H1 (cell line): ENCODE data around the gene SMIM7. TPM values are rescaled to one million over a fixed set of nuclear protein-coding genes. Genes with fewer than 3 reads are reported as not detected.

Experiments used
- CTCF ChIA-PET: fragments of 300-600 bp; sonication (Branson Sonifier 250); formaldehyde crosslinking; loops from one replicate; lab custom pipeline; 2021; ENCODE audit not compliant: partially characterized antibody; lab: Charles Lee
- POLR2A ChIA-PET: fragments of 300-600 bp; sonication (Branson Sonifier 250); formaldehyde crosslinking; loops from one replicate; lab custom pipeline; 2021; ENCODE audit warnings: inconsistent platforms; ENCODE audit not compliant: partially characterized antibody; lab: Charles Lee
- DNase-seq, 2 experiments: peaks; one replicate each; pipeline versions ENCODE4 v3.0.0 to v3.0.0-alpha.2; 2010 to 2022; ENCODE audit warnings: low spot score in 2 of 2, low read depth in 1 of 2, mixed read lengths in 1 of 2
- FAIRE-seq: peaks from 2 replicates; lab custom pipeline; 2011; peaks lifted over from hg19 to GRCh38; lab: Jason Lieb, UNC
- H2AFZ ChIP-seq: 2 replicates; pipeline ENCODE4 v1.8.1; 2012; ENCODE audit warnings: low read length, inconsistent platforms
- H2AK5ac ChIP-seq: 2 replicates; pipeline ENCODE4 v1.6.1; 2013; ENCODE audit warnings: low read depth, low read length
- H2BK120ac ChIP-seq: replicated peaks from 2 replicates; pipeline ENCODE3; 2013; ENCODE audit warnings: low read depth, low read length, inconsistent platforms
- H2BK12ac ChIP-seq: 2 replicates; pipeline ENCODE4 v1.6.1; 2013; ENCODE audit warnings: low read depth, low read length
- H2BK15ac ChIP-seq: 2 replicates; pipeline ENCODE4 v1.6.1; 2013; ENCODE audit warnings: low read length
- H2BK20ac ChIP-seq: 2 replicates; pipeline ENCODE4 v1.6.1; 2013; ENCODE audit warnings: low read length
- H2BK5ac ChIP-seq: 2 replicates; pipeline ENCODE4 v1.6.1; 2013; ENCODE audit warnings: low read depth, low read length
- H3K14ac ChIP-seq: 2 replicates; pipeline ENCODE4 v1.6.1; 2013; ENCODE audit warnings: inconsistent platforms; ENCODE audit not compliant: insufficient read length
- H3K18ac ChIP-seq: 2 replicates; pipeline ENCODE4 v1.6.1; 2013; ENCODE audit warnings: low read length; ENCODE audit errors: extremely low read depth
- H3K23ac ChIP-seq: 2 replicates; pipeline ENCODE4 v1.6.1; 2013; ENCODE audit warnings: inconsistent platforms; ENCODE audit not compliant: insufficient read length
- H3K23me2 ChIP-seq: 2 replicates; pipeline ENCODE4 v1.6.1; 2013; ENCODE audit warnings: low read depth, low read length
- H3K27ac ChIP-seq: 2 replicates; pipeline ENCODE4 v1.6.1; 2011; ENCODE audit warnings: low read depth, low read length, inconsistent platforms
- H3K27me3 ChIP-seq, 4 experiments: replicated peaks in 1 of 4; 1 replicate in 1 of 4; 2 replicates in 3 of 4; pipeline versions ENCODE4 v1.6.1 to v1.8.1; 2011 to 2013; ENCODE audit warnings: low read length in 3 of 4, mild to moderate bottlenecking in 3 of 4, inconsistent platforms in 2 of 4, mixed read lengths in 2 of 4, moderate library complexity in 1 of 4; ENCODE audit not compliant: control insufficient read depth in 3 of 4, insufficient read depth in 3 of 4; ENCODE audit errors: extremely low read depth in 1 of 4
- H3K36me3 ChIP-seq, 4 experiments: 2 replicates each; pipeline versions ENCODE4 v1.6.1 to v1.8.1; 2011 to 2013; ENCODE audit warnings: mild to moderate bottlenecking in 4 of 4, low read length in 3 of 4, moderate library complexity in 2 of 4, control low read depth in 1 of 4, inconsistent platforms in 1 of 4; ENCODE audit not compliant: insufficient read depth in 4 of 4, control insufficient read depth in 2 of 4
- H3K4ac ChIP-seq: replicated peaks from 2 replicates; pipeline ENCODE3; 2013; ENCODE audit warnings: low read length, low read depth, mixed read lengths, inconsistent platforms; ENCODE audit not compliant: insufficient read length
- H3K4me1 ChIP-seq, 4 experiments: replicated peaks in 1 of 4; 1 replicate in 1 of 4; 2 replicates in 3 of 4; pipeline versions ENCODE4 v1.6.1 to v1.8.1; 2011 to 2013; ENCODE audit warnings: low read length in 3 of 4, inconsistent platforms in 2 of 4, mixed read lengths in 1 of 4; ENCODE audit not compliant: insufficient read depth in 4 of 4, control insufficient read depth in 3 of 4
- H3K4me2 ChIP-seq, 2 experiments: 2 replicates each; pipeline versions ENCODE4 v1.6.1 to v1.8.1; 2011 to 2013; ENCODE audit warnings: low read depth in 2 of 2, low read length in 2 of 2, control low read depth in 1 of 2, inconsistent platforms in 1 of 2, mild to moderate bottlenecking in 1 of 2; ENCODE audit not compliant: insufficient read depth in 1 of 2
- H3K4me3 ChIP-seq, 4 experiments: fragments of 200-600, 300-600 bp in 1 of 4; sonication (generic), shearing (Covaris generic), sonication (Bioruptor Twin) in 1 of 4; 2 replicates each; pipeline versions ENCODE4 v1.5.1 to v1.8.1; 2011 to 2016; ENCODE audit warnings: low read length in 4 of 4, low read depth in 3 of 4, control low read depth in 2 of 4, inconsistent platforms in 2 of 4, mild to moderate bottlenecking in 2 of 4, mixed read lengths in 1 of 4, moderate library complexity in 1 of 4; ENCODE audit not compliant: insufficient read depth in 2 of 4; ENCODE audit errors: extremely low read depth in 1 of 4
- H3K56ac ChIP-seq: replicated peaks from 2 replicates; pipeline ENCODE3; 2013; ENCODE audit warnings: low read depth, mild to moderate bottlenecking, mixed read lengths, low read length, inconsistent platforms; ENCODE audit not compliant: insufficient read length
- H3K79me1 ChIP-seq: 2 replicates; pipeline ENCODE4 v1.6.1; 2013; ENCODE audit warnings: low read depth, low read length, control low read depth
- H3K79me2 ChIP-seq, 2 experiments: 2 replicates each; pipeline versions ENCODE4 v1.6.1 to v1.8.1; 2012 to 2013; ENCODE audit warnings: low read length in 2 of 2, mild to moderate bottlenecking in 2 of 2, inconsistent platforms in 1 of 2; ENCODE audit not compliant: insufficient read depth in 2 of 2, control insufficient read depth in 1 of 2
- H3K9ac ChIP-seq, 4 experiments: replicated peaks in 1 of 4; 1 replicate in 1 of 4; 2 replicates in 3 of 4; pipeline versions ENCODE4 v1.6.1 to v1.8.1; 2011 to 2013; ENCODE audit warnings: low read depth in 3 of 4, low read length in 3 of 4, control low read depth in 2 of 4, mild to moderate bottlenecking in 2 of 4, moderate library complexity in 2 of 4, inconsistent platforms in 1 of 4; ENCODE audit errors: extremely low read depth in 1 of 4
- H3K9me3 ChIP-seq, 2 experiments: 2 replicates each; pipeline versions ENCODE4 v1.6.1 to v1.8.1; 2012 to 2013; ENCODE audit warnings: mild to moderate bottlenecking in 2 of 2, moderate library complexity in 2 of 2, control low read depth in 1 of 2, inconsistent platforms in 1 of 2, low read depth in 1 of 2, low read length in 1 of 2, mixed read lengths in 1 of 2; ENCODE audit not compliant: insufficient read depth in 2 of 2
- H4K20me1 ChIP-seq, 2 experiments: replicated peaks in 1 of 2; 2 replicates each; pipeline versions ENCODE3 to v1.8.1; 2011 to 2013; ENCODE audit warnings: inconsistent platforms in 2 of 2, low read length in 2 of 2, mild to moderate bottlenecking in 1 of 2; ENCODE audit not compliant: insufficient read depth in 2 of 2, control insufficient read depth in 1 of 2
- H4K5ac ChIP-seq: 2 replicates; pipeline ENCODE4 v1.6.1; 2013; ENCODE audit warnings: low read length, low read depth, mixed read lengths, inconsistent platforms; ENCODE audit not compliant: insufficient read length
- H4K8ac ChIP-seq: 2 replicates; pipeline ENCODE4 v1.8.0; 2013; ENCODE audit warnings: mild to moderate bottlenecking, moderate library complexity, low read length, inconsistent platforms; ENCODE audit not compliant: insufficient read depth; ENCODE audit errors: extremely low read depth
- H4K91ac ChIP-seq: replicated peaks from 2 replicates; pipeline ENCODE3; 2013; ENCODE audit warnings: low read length, mixed read lengths, inconsistent platforms; ENCODE audit not compliant: insufficient read length
- POLR2A ChIP-seq, 2 experiments: IDR thresholded peaks; 1 replicate in 1 of 2; 2 replicates in 1 of 2; pipeline ENCODE4 v1.6.1; 2011; ENCODE audit warnings: low read depth in 2 of 2, low read length in 2 of 2, mild to moderate bottlenecking in 2 of 2; ENCODE audit errors: control extremely low read depth in 1 of 2
- RFX5 ChIP-seq: IDR thresholded peaks from 2 replicates; pipeline ENCODE4 v1.6.1; 2011; ENCODE audit warnings: low read depth, low read length, improper control_type of control experiment, borderline replicate concordance
- RNF2 ChIP-seq: fragments of 200-900, 300-1000 bp; sonication (generic); IDR thresholded peaks from 2 replicates; pipeline ENCODE4 v1.7.1; 2016; ENCODE audit warnings: borderline replicate concordance, low read depth, mild to moderate bottlenecking, antibody characterized with exemption, low read length; ENCODE audit not compliant: poor library complexity, severe bottlenecking; ENCODE audit errors: missing control alignments
- TAF7 ChIP-seq: optimal IDR thresholded peaks from 2 replicates; pipeline ENCODE3; 2011; ENCODE audit warnings: low read depth, mild to moderate bottlenecking, inconsistent platforms, low read length, moderate library complexity, borderline replicate concordance
- USF2 ChIP-seq: IDR thresholded peaks from 2 replicates; pipeline ENCODE4 v1.6.1; 2011; ENCODE audit warnings: low read length, improper control_type of control experiment
- ZNF274 ChIP-seq: IDR thresholded peaks from 2 replicates; pipeline ENCODE4 v1.7.0; 2012; ENCODE audit warnings: low read length, borderline replicate concordance; ENCODE audit errors: extremely low read depth
- WGBS, 2 experiments: shearing (Covaris generic) in 1 of 2; methylation state at CpG; one replicate each; pipeline versions ENCODE4 v1.1.6 to v1.1.7; 2013 to 2015; ENCODE audit warnings: low lambda C conversion rate in 2 of 2, mixed read lengths in 2 of 2, inconsistent platforms in 1 of 2, low coverage in 1 of 2, missing lambda C conversion rate in 1 of 2; ENCODE audit not compliant: insufficient replicate concordance in 2 of 2, insufficient coverage in 1 of 2, insufficient read length in 1 of 2; ENCODE audit errors: extremely low coverage in 1 of 2, missing lambda C conversion rate in 1 of 2; 5-methylcytosine and 5-hydroxymethylcytosine counted together
- polyA plus RNA-seq, 7 experiments: library from polyadenylated mRNA; depleted of rRNA in 3 of 7; stranded (reverse) in 5 of 7; unstranded in 2 of 7; fragments of >200 nt in 5 of 7; fragments of 200-250 nt in 2 of 7; gene quantifications; 1 replicate in 5 of 7; 2 replicates in 1 of 7; 4 replicates in 1 of 7; pipeline versions ENCODE4 v1.2.1 to v1.2.3, GENCODE V29; 2011 to 2013; ENCODE audit warnings: missing spikeins in 2 of 7, mixed read lengths in 2 of 7
- total RNA-seq: library from RNA; stranded (reverse); fragmentation: NEBNext Ultra II Directional; extraction: Animal tissue kit (Norgen Biotek cat#: 25700); gene quantifications from 2 replicates; pipeline ENCODE4 v1.2.1, GENCODE V29; 2021

SMIM7 gene
- total and polyA plus RNA-seq, 2 of the 8 experiments (the other 6 are each of a cell fraction or from before 2014, with no cell fraction given), result 55.5 to 67.5 TPM

DNA sequence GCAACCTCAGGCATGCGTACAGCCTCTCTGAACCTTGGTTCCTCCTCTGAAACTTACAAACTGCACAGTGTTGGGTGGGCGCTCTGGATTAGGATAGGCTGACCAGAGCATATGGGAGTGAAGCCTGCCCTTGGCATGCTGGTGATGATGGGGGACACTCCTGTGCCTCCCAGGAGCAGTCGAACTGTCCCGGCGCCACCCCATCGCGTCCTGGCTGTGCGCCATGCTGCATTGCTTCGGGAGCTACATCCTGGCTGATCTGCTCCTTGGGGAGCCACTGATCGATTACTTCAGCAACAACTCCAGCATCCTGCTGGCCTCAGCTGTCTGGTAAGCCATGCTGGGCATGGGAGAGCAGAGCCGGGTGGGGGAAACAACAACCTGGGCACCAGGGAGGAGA, 19.9 kb upstream of the SMIM7 start:
- Histone ChIP-seq H4K20me1 (no peaks in the 10 kb centered on the region), H3K27ac (no peak overlapping the region), H2BK20ac (no peak overlapping the region), H3K9me3 (no peaks in the 10 kb centered on the region), H3K79me2 (no peaks in the 10 kb centered on the region), H4K91ac (no peak overlapping the region), H3K14ac (no peak overlapping the region), H4K5ac (no peak overlapping the region), H4K8ac (no peak overlapping the region), H2AFZ (no peak overlapping the region), H3K27me3 (no peaks in the 10 kb centered on the region), H3K79me1 (no peaks in the 10 kb centered on the region), H3K4ac (no peak overlapping the region), H3K23ac (no peak overlapping the region), H2BK120ac (no peak overlapping the region), H3K4me2 (no peak overlapping the region), H3K18ac (no peak overlapping the region), H3K23me2 (no peaks in the 10 kb centered on the region; the same call in 1 of the 2 replicates), H2BK15ac (no peak overlapping the region), H2BK12ac (no peak overlapping the region), H3K4me1 (no peaks in the 10 kb centered on the region), H3K4me3 (no peak overlapping the region), H3K56ac (no peak overlapping the region), H3K36me3 (peaks cover 0 to 18% (median 6%) of the 10 kb centered on the region in 4 experiments; a peak in 4 of 8 replicates), H2BK5ac (no peak overlapping the region), H2AK5ac (no peak overlapping the region), H3K9ac (no peak overlapping the region)
- TF ChIP-seq ZNF274 (no peak), RNF2 (no peak), USF2 (no peak), TAF7 (no peak), RFX5 (no peak), POLR2A (IDR thresholded peaks at IDR 0.05; ENCODE audit: control extremely low read depth in 1 of 2, low read depth in 2 of 2, low read length in 2 of 2) (no peak)
- WGBS, 2 experiments, result 92% methylated on average over 11 of the region's 11 CpGs; no CpG with 5 or more reads in 1 of the 2 experiments
- ChIA-PET POLR2A (interaction anchor here (1.4 kb wide), 2 partner anchors 8 to 18 kb away, joined by 3 to 6 read pairs; no protein-coding TSS in a partner anchor), CTCF (interaction anchor here (1.9 kb wide), 1 partner anchor 35 kb away, joined by 4 read pairs; no protein-coding TSS in a partner anchor)
- FAIRE-seq (no peak), DNase-seq (no peak)
